ENCODE results near the gene DDAH1. TPM values are rescaled to one million over a fixed set of nuclear protein-coding genes. Genes with fewer than 3 reads are reported as not detected.

Gene DDAH1
- total RNA-seq, 4 donors from 2014 or later = 17.5 to 64.2 (median 40.0) TPM

GRCh38 chr1:85467036-85467435, 2.1 kb upstream of the DDAH1 start:
- 95 to 97% methylated on average over 5 of the region's 5 CpGs for WGBS, 2 donors
- Histone ChIP-seq H3K9me3 (no peaks in the 10 kb centered on the region), H3K27ac (no peak overlapping the region), H3K27me3 (no peaks in the 10 kb centered on the region), H3K4me1 (peaks cover 0 to 9% of the 10 kb centered on the region in 2 donors), H3K4me3 (replicated peaks in 1 of 3) (no peak overlapping the region), H3K36me3 (no peaks in the 10 kb centered on the region)
- TF ChIP-seq POLR2A (IDR thresholded peaks at IDR 0.05) = no peak
- no peak for TF ChIP-seq CTCF (IDR thresholded peaks at IDR 0.05)
- intact Hi-C loops (cut with DNase I) = loop anchor here (10.0 kb wide), 1 partner anchor 132 kb away; no protein-coding TSS in a partner anchor
- no peak for DNase-seq

DNA sequence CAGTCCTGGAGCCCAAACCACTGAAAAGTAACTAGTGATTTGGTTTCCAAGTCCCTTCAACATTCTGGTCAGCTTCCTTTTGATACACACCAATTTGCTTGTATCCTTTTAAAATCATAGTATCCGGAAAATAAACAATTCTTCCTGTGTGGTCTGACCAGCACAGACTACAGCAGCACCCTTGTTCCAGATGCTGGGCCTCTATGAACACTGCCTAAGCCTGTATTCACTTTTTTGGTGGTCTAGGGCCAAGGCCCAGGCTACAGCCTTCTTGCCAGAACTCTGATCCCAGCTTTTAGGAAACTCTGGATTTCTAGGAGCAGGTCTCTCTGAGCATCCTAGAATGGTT, 801 bp upstream of the DDAH1 start:
- Histone ChIP-seq H3K27ac (peak overlapping the region; percentile 43 to 87 (median 85)), H3K36me3 (no peaks in the 10 kb centered on the region), H3K4me1 (peaks cover 6 to 16% of the 10 kb centered on the region in 2 donors), H3K4me3 (replicated peaks in 1 of 3) (no peak overlapping the region), H3K9me3 (no peaks in the 10 kb centered on the region), H3K27me3 (no peaks in the 10 kb centered on the region)
- TF ChIP-seq CTCF (IDR thresholded peaks at IDR 0.05) = no peak
- no peak for TF ChIP-seq POLR2A (IDR thresholded peaks at IDR 0.05)
- DNase-seq = no peak
- intact Hi-C loops (cut with DNase I) = loop anchor here (10.0 kb wide), 1 partner anchor 131 kb away; no protein-coding TSS in a partner anchor
- WGBS, 2 donors = 33 to 58% methylated on average over 1 of the region's 1 CpG

GRCh38 chr1:85464497-85465098, 361 bp downstream of the DDAH1 start:
- 0% methylated on average over 11 to 12 of the region's 72 CpGs for WGBS, 2 donors

GRCh38 chr1:85463731-85464496, 1.0 kb downstream of the DDAH1 start:
- DNase-seq = peak; percentile 19 to 20
- Histone ChIP-seq H3K4me1 (peaks cover 16 to 19% of the 10 kb centered on the region in 2 donors), H3K27ac (peak overlapping the region; percentile 43 to 87 (median 85)), H3K4me3 (replicated peaks in 1 of 3) (peak overlapping the region; percentile 68 to 87 (median 73)), H3K27me3 (no peaks in the 10 kb centered on the region), H3K9me3 (no peaks in the 10 kb centered on the region), H3K36me3 (no peaks in the 10 kb centered on the region)
- 4 to 9% methylated on average over 15 to 26 of the region's 26 CpGs for WGBS, 2 donors
- TF ChIP-seq CTCF (IDR thresholded peaks at IDR 0.05) (no peak), POLR2A (IDR thresholded peaks at IDR 0.05) (no peak)
- intact Hi-C loops (cut with DNase I) = loop anchor here (10.0 kb wide), 1 partner anchor 129 kb away; no protein-coding TSS in a partner anchor

More at GRCh38 chr1:85464497-85465098, 361 bp downstream of the DDAH1 start:
- H3K9me3 ChIP-seq = no peaks in the 10 kb centered on the region
- peaks cover 16 to 19% of the 10 kb centered on the region in 2 donors for H3K4me1 ChIP-seq
- H3K27me3 ChIP-seq = no peaks in the 10 kb centered on the region
- DNase-seq = peak; percentile 75 to 79
- peak overlapping the region; percentile 43 to 87 (median 85) for H3K27ac ChIP-seq
- intact Hi-C loops (cut with DNase I) = loop anchor here (10.0 kb wide), 1 partner anchor 130 kb away; no protein-coding TSS in a partner anchor
- no peaks in the 10 kb centered on the region for H3K36me3 ChIP-seq
- H3K4me3 ChIP-seq (replicated peaks in 1 of 3) = peak overlapping the region; percentile 68 to 87 (median 73)
- TF ChIP-seq CTCF (IDR thresholded peaks at IDR 0.05) (no peak), POLR2A (IDR thresholded peaks at IDR 0.05) (peak; percentile 15 to 68)
